ENCODE measurements around the gene CEP63. TPM values are rescaled to one million over a fixed set of nuclear protein-coding genes. Genes with fewer than 3 reads are reported as not detected.
"Not testable (repeated sequence)": the region's sequence is repeated elsewhere in the genome, so short reads cannot be mapped to it uniquely, and the experiment has no call there.

CEP63 gene
- total RNA-seq, 1 donor = 13.8 TPM

- DNase-seq (ENCODE audit: low read depth) = no peak
- no peak overlapping the region for H3K4me3 ChIP-seq (ENCODE audit: low read depth, low read length)
- no peak for TF ChIP-seq CTCF (IDR thresholded peaks at IDR 0.05; ENCODE audit: insufficient read depth, low read depth, low read length)
These were observed 49.5 kb downstream of the CEP63 start for GRCh38 chr3:134535186-134535970.

GRCh38 chr3:134536781-134537180, 50.9 kb downstream of the CEP63 start:
- H3K4me3 ChIP-seq (ENCODE audit: low read depth, low read length) = no peak overlapping the region
- DNase-seq (ENCODE audit: low read depth) = no peak
- TF ChIP-seq CTCF (IDR thresholded peaks at IDR 0.05; ENCODE audit: insufficient read depth, low read depth, low read length) = no peak

GRCh38 chr3:134542287-134542958, 56.6 kb downstream of the CEP63 start:
- TF ChIP-seq CTCF (IDR thresholded peaks at IDR 0.05; ENCODE audit: insufficient read depth, low read depth, low read length) = no peak
- DNase-seq (ENCODE audit: low read depth) = no peak
- H3K4me3 ChIP-seq (ENCODE audit: low read depth, low read length) = no peak overlapping the region

- H3K4me3 ChIP-seq (ENCODE audit: low read depth, low read length) = no peak overlapping the region
- TF ChIP-seq CTCF (IDR thresholded peaks at IDR 0.05; ENCODE audit: insufficient read depth, low read depth, low read length) = no peak
- peak; percentile 18 for DNase-seq (ENCODE audit: low read depth)
These were observed 57.3 kb downstream of the CEP63 start for GRCh38 chr3:134543113-134543512.

GRCh38 chr3:134544316-134544715, 58.5 kb downstream of the CEP63 start:
- no peak overlapping the region for H3K4me3 ChIP-seq (ENCODE audit: low read depth, low read length)
- no peak for TF ChIP-seq CTCF (IDR thresholded peaks at IDR 0.05; ENCODE audit: insufficient read depth, low read depth, low read length)
- no peak for DNase-seq (ENCODE audit: low read depth)

- not testable (repeated sequence) for DNase-seq (ENCODE audit: low read depth); H3K4me3 ChIP-seq (ENCODE audit: low read depth, low read length)
These were observed 58.9 kb downstream of the CEP63 start for GRCh38 chr3:134544783-134545182.

GRCh38 chr3:134545818-134546217, 60.0 kb downstream of the CEP63 start:
- no peak for DNase-seq (ENCODE audit: low read depth)
- H3K4me3 ChIP-seq (ENCODE audit: low read depth, low read length) = no peak overlapping the region
- no peak for TF ChIP-seq CTCF (IDR thresholded peaks at IDR 0.05; ENCODE audit: insufficient read depth, low read depth, low read length)

Data from fibroblast of villous mesenchyme (primary cell).